ENCODE measurements around the gene FBN1. TPM values are rescaled to one million over a fixed set of nuclear protein-coding genes. Genes with fewer than 3 reads are reported as not detected.

FBN1 gene
- total and polyA plus RNA-seq, 2 of the 13 experiments (the other 11 are each of a cell fraction or from before 2014, with no cell fraction given): 1.5 to 3.0 TPM

DNA sequence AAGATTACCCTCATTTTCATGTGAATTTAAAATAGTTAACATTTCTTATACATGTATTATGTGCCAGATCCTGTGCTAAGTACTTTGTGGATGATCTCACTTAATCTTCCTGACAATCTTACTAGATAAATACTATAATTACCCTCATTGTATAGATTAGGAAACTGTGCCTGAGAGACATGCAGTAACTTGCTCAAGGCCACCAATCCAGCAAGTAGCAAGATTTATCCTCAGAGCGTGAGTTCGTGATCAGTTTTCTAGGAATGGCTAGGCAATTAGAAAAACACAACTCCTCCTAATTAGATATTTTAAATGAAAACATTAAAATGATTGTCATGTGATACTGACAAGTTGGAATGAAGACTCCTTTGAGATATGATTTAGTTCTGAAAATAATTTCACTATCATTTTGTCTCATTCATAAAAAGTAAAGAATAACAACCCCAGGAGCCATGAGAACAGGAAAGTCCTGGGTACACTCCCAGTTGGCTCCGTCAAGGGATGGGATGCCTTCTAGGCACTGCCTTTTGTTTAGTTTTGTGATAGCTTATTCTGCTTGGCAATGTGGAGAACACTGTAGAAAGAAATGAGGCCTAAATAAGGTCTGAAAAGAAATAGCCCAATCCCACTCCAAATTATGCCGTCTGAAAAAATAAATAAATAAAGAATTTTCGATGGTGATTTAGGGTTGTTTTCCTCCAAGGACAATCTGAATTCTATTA is 61.3 kb downstream of the FBN1 start (continued):
- TF ChIP-seq GTF3A (CRISPR knock-in tag; conservative IDR thresholded peaks at IDR 0.05): no peak
- TF ChIP-seq MXD4 (CRISPR knock-in tag; IDR thresholded peaks at IDR 0.05): no peak
- no peak for TF ChIP-seq ARID3A (IDR thresholded peaks at IDR 0.05; ENCODE audit: low read depth, low read length)

GRCh38 chr15:48582452-48583247 is 62.9 kb downstream of the FBN1 start:
- H3K9ac ChIP-seq (ENCODE audit: insufficient read depth, low read depth, low read length): no peak overlapping the region
- POLR2A ChIA-PET: no interaction called here
- in situ Hi-C loops (cut with HindIII; ENCODE audit: extremely low pct_ligation_motif_present, low pct_unique_long_range_greater_than_20kb) (no loop called here), intact Hi-C loops (cut with micrococcal nuclease; ENCODE audit: unreplicated experiment) (no loop called here)
- no peak overlapping the region for H3K4me3 ChIP-seq (replicated peaks in 1 of 3; ENCODE audit: insufficient read depth in 1 of 3, low read depth in 2 of 3, low read length in 3 of 3)
- H3K4me1 ChIP-seq (ENCODE audit: insufficient read depth, low read length): no peaks in the 10 kb centered on the region
- H2AFZ ChIP-seq (ENCODE audit: low read length): no peak overlapping the region
- no peaks in the 10 kb centered on the region for H3K9me3 ChIP-seq (ENCODE audit: low read length)
- no peaks in the 10 kb centered on the region for H4K20me1 ChIP-seq (ENCODE audit: insufficient read depth, low read length)
- H3K27ac ChIP-seq (ENCODE audit: extremely low read length, insufficient read depth, low read length): no peak overlapping the region
- no peak for DNase-seq (ENCODE audit: low spot score)
- H3K79me2 ChIP-seq (ENCODE audit: insufficient read depth, low read length): no peaks in the 10 kb centered on the region
- no TSS peak for BruUV-seq (replicated peaks)
- CTCF ChIA-PET (ENCODE audit: low intra/inter-chr PET ratio, low total read pairs): no interaction called here
- no peak for ATAC-seq
- no peaks in the 10 kb centered on the region for H3K27me3 ChIP-seq (ENCODE audit: control insufficient read depth in 1 of 2, insufficient read depth in 2 of 2, low read length in 2 of 2)
- FAIRE-seq: no peak
- 27% methylated on average over 11 of the region's 11 CpGs for whole genome bisulfite sequencing (ENCODE audit: low lambda C conversion rate)
- H3K36me3 ChIP-seq (replicated peaks in 1 of 2; ENCODE audit: control insufficient read depth in 1 of 2, insufficient read depth in 2 of 2, low read length in 2 of 2): no peaks in the 10 kb centered on the region
- H3K4me2 ChIP-seq (ENCODE audit: low read depth, low read length): no peak overlapping the region
- TF ChIP-seq, protein P1, sequence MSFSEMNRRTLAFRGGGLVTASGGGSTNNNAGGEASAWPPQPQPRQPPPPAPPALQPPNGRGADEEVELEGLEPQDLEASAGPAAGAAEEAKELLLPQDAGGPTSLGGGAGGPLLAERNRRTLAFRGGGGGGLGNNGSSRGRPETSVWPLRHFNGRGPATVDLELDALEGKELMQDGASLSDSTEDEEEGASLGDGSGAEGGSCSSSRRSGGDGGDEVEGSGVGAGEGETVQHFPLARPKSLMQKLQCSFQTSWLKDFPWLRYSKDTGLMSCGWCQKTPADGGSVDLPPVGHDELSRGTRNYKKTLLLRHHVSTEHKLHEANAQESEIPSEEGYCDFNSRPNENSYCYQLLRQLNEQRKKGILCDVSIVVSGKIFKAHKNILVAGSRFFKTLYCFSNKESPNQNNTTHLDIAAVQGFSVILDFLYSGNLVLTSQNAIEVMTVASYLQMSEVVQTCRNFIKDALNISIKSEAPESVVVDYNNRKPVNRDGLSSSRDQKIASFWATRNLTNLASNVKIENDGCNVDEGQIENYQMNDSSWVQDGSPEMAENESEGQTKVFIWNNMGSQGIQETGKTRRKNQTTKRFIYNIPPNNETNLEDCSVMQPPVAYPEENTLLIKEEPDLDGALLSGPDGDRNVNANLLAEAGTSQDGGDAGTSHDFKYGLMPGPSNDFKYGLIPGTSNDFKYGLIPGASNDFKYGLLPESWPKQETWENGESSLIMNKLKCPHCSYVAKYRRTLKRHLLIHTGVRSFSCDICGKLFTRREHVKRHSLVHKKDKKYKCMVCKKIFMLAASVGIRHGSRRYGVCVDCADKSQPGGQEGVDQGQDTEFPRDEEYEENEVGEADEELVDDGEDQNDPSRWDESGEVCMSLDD (CRISPR knock-in tag; IDR thresholded peaks at IDR 0.05; ENCODE audit: borderline replicate concordance): no peak
- TF ChIP-seq, protein P2, sequence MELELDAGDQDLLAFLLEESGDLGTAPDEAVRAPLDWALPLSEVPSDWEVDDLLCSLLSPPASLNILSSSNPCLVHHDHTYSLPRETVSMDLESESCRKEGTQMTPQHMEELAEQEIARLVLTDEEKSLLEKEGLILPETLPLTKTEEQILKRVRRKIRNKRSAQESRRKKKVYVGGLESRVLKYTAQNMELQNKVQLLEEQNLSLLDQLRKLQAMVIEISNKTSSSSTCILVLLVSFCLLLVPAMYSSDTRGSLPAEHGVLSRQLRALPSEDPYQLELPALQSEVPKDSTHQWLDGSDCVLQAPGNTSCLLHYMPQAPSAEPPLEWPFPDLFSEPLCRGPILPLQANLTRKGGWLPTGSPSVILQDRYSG (CRISPR knock-in tag; IDR thresholded peaks at IDR 0.05): no peak
- TF ChIP-seq MED13 (CRISPR knock-in tag; IDR thresholded peaks at IDR 0.05) (no peak), NFKB2 (CRISPR knock-in tag; IDR thresholded peaks at IDR 0.05; ENCODE audit: borderline replicate concordance) (no peak), SSRP1 (CRISPR knock-in tag; IDR thresholded peaks at IDR 0.05) (no peak), IKZF4 (CRISPR knock-in tag; IDR thresholded peaks at IDR 0.05; ENCODE audit: borderline replicate concordance, low read depth, not compliant biosample characterization) (no peak), REST (IDR thresholded peaks at IDR 0.05; ENCODE audit: borderline replicate concordance in 1 of 2, low read depth in 1 of 2, low read length in 2 of 2) (no peak), ELF1 (CRISPR knock-in tag; IDR thresholded peaks at IDR 0.05) (no peak), NFATC3 (CRISPR knock-in tag; IDR thresholded peaks at IDR 0.05) (no peak)
